GM12875 (cell line): Measurements from ENCODE around the gene PRSS56.
"Not testable (repeated sequence)": the region's sequence is repeated elsewhere in the genome, so short reads cannot be mapped to it uniquely, and the experiment has no call there.

Experiments
- H3K4me3 ChIP-seq: one replicate; pipeline ENCODE4 v1.5.1; 2011; ENCODE audit warnings: low read depth, low read length, control low read depth
- CTCF ChIP-seq: IDR thresholded peaks from 2 replicates; pipeline ENCODE4 v1.5.1; 2011; ENCODE audit warnings: low read depth, mild to moderate bottlenecking, control low read depth, inconsistent platforms, low read length, moderate library complexity, borderline replicate concordance; ENCODE audit not compliant: insufficient read depth

Gene PRSS56

DNA sequence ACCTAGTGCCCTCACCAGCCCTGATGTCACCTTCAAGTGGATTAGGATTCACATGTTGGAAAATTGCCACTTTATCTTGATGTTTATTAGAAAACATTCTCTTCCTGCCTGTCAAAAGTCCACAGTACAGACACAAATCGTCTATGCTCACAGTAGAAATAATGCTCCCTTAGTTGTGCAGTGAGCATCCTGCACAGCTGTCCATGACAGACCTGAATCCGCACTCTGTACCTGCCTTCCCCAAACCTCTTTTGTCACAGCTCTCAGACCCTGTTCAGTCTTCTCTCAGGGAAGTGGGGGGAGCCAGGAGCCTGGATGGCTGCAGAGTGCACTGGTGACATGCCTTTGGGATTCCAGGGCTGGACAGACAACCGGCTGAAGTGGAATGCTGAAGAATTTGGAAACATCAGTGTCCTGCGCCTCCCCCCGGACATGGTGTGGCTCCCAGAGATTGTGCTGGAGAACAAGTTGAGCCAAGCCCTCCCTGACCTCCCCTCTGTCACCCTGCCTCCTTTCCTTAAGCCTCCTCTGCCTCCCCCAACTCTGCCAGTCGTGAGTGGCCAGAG, 7.8 kb downstream of the PRSS56 start:
- H3K4me3 ChIP-seq, result no peak overlapping the region
- no peak for TF ChIP-seq CTCF

DNA sequence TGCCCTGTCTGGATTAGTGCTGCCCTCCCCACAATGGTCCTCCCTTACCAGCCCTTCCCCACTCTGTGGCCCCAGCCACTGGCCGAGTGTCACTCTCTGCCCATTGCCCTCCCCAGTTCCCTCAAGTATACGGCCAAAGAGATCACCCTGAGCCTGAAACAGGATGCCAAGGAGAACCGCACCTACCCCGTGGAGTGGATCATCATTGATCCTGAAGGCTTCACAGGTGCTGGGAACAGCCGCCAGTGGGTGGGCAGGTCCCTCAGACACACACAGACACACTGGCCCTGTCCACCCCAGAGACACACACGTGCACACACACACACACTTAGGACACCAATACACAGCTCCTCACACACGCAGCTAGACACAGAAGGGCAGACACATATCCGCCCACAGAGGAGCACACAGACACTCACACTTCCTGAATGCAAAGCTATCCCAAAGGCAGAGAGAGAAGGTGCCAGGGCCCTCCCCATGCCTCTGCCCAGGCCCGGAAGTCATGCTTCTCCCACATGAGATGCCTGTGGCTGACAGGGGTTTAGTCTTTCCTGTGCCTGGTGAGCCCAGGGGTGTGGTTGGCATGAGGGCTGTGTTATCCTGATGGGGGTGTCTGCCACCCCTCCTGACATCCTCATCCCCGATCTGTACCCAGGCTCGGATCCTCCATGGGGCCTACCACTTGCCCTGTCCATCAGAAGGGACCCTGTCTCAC, 8.7 kb downstream of the PRSS56 start:
- no peak for TF ChIP-seq CTCF
- no peak overlapping the region for H3K4me3 ChIP-seq

- TF ChIP-seq CTCF, result no peak
- H3K4me3 ChIP-seq, result no peak overlapping the region
These were observed 9.8 kb downstream of the PRSS56 start for GRCh38 chr2:232529806-232530547.

DNA sequence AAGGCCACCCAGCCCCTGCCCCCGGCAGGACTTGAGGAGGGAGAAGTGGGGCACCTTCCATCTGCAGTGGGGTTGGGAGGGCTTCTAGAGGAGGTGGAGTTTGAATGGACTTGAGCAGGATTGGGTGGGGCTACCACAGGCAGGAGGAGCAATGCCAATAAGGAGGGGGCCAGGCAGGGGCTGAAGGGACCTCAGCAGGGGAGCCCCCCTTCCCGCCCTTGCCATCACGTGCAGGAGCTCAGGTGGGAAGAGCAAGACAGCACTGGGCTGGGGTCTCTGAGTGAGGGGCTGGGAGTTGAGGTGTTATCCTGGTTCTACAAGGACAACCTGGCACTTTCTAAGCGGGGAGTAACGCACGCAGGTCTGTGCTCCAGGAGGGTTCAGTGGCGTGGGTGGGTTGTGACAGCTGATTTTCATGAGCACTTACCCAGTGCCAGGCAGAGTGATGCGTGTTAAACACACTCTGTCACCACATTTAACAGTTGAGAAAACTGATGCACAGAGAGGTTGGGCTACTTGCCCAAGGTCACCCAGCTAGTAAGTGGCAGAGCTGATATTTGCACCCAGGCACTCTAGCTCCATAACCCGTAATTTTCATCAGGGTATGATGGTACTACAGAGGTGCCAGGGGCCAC, 10.6 kb downstream of the PRSS56 start:
- no peak overlapping the region for H3K4me3 ChIP-seq
- no peak for TF ChIP-seq CTCF

DNA sequence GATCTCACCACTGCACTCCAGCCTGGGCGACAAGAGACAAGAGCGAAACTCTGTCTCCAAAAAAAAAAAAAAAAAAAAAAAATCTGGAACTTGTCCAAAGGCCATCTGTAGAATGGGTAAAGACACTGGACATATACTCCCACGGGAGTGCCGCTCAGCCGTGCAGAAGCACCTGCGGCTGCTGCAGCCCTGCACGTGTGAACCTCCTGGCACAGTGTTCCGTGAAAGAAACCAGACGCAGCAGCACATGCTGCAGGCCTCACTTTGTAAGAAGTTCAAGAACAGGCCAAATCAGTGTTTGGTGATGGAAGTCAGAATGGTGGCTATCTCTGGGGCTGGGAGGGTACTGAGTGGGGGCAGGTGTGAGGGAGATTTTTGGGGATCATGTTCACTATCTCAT, 12.2 kb downstream of the PRSS56 start:
- no peak for TF ChIP-seq CTCF
- H3K4me3 ChIP-seq, result no peak overlapping the region

GRCh38 chr2:232532821-232533220, 12.6 kb downstream of the PRSS56 start:
- not testable (repeated sequence) for H3K4me3 ChIP-seq

GRCh38 chr2:232533944-232534710, 13.9 kb downstream of the PRSS56 start:
- no peak for TF ChIP-seq CTCF
- H3K4me3 ChIP-seq, result no peak overlapping the region
